Activated CD4-positive, alpha-beta T cell treated with anti-CD3 and anti-CD28 coated beads, Interleukin-2, Interleukin-6, amounts not matched to agents 100 ng/mL and 50 ng/mL, durations not matched to agents 16 hours and 8 hours (primary cell): ENCODE results near the gene A2ML1.
A peak's percentile ranks its signal among the peaks of the same experiment; 100 is the strongest.
"Not testable (repeated sequence)": the region's sequence is repeated elsewhere in the genome, so short reads cannot be mapped to it uniquely, and the experiment has no call there.

Experiments used
- DNase-seq: peaks from one replicate; pipeline ENCODE4 v3.0.0-alpha.2; 2020

A2ML1 gene

GRCh38 chr12:8860165-8860961 is 37.9 kb downstream of the A2ML1 start:
- DNase-seq = peak; percentile 21

- no peak for DNase-seq
Measured at GRCh38 chr12:8866429-8866828, 44.0 kb downstream of the A2ML1 start.

GRCh38 chr12:8867009-8867408 is 44.6 kb downstream of the A2ML1 start:
- DNase-seq = peak; percentile 23

DNA sequence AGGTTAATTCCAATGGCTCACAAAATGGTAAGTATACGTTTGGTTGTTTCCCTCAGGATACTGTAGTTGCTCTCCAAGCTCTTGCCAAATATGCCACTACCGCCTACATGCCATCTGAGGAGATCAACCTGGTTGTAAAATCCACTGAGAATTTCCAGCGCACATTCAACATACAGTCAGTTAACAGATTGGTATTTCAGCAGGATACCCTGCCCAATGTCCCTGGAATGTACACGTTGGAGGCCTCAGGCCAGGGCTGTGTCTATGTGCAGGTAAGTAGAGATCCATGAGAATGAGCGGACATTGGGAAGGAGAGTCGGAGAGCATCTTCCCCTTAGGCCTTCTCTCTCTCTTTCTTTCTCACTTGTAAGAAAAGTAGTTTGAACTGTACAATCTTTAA is 45.4 kb downstream of the A2ML1 start:
- DNase-seq = no peak

GRCh38 chr12:8870586-8870985 is 48.2 kb downstream of the A2ML1 start:
- DNase-seq = no peak

- no peak for DNase-seq
Measured at GRCh38 chr12:8871068-8871467, 48.6 kb downstream of the A2ML1 start.

- DNase-seq = no peak
Measured at GRCh38 chr12:8876887-8877286, 54.5 kb downstream of the A2ML1 start.

DNA sequence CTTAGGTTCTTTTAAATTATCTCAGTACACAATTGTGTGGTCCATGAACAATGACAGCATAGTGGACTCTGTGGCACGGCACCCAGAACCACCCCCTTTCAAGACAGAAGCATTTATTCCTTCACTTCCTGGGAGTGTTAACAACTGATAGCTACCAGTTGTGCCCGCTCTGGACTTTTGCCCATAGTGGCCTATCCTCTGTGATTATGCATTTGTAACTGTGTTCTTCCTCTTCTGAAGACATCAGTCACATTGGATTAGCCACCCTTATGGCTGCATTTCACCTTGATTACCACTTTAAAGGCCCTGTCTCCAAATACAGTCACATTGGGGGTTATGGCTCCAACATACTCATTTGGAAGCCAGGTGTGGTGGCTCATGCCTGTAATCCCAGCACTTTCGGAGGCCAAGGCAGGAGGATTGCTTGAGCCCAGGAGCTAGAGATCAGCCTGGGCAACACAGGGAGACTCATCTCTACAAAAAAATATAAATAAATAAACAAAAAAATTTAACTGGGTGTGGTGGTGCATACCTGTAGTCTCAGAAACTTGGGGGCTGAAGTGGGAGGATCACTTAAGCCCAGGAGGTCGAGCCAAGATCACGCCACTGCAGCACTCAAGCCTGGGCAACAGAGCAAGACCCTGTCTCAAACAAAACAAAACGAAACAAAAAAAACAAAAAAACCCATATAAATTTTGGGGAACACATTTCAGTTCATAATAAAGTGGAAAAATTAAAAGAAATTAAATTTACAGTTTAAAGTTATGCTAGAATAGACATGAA is 64.3 kb downstream of the A2ML1 start:
- DNase-seq = no peak

GRCh38 chr12:8887285-8887715 is 64.9 kb downstream of the A2ML1 start:
- DNase-seq = no peak

DNA sequence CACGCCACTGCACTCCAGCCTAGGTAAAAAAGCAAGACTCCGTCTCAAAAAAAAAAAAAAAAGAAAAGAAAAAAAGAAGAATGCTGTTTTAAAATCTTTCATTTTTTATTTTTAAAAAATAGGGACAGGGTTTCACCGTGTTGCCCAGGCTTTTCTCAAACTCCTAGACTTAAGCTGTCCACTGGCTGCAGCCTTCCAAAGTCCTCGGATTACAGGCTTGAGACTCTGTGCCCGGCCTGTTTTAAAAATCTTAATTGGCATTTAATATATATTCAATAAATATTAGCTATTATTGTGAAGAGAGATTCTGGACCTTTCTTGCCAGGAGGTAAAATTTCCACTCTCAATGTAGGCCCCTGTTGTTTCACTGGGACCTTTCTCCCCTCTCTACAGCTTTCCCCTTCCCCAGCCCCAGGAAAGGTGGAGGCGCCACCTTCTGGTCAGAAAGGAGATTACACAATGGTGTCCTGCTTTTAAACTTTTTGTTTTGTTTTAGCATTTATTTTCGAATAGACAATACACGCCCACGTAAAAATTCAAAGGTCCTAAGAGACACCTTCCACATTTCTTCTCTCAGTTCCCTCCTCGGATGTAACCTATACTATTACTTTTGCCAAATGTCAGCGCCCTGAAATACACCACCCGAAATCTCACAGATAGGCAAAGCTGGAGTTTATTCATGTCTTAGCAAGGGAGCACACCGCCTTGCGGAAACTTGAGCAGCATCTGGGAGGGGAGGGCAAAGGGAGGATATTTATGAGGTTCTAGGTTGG is 68.1 kb downstream of the A2ML1 start:
- peak; percentile 70 for DNase-seq

GRCh38 chr12:8891976-8892375 is 69.6 kb downstream of the A2ML1 start:
- no peak for DNase-seq

GRCh38 chr12:8894378-8894777 is 72.0 kb downstream of the A2ML1 start:
- DNase-seq = no peak

- no peak for DNase-seq
Measured at GRCh38 chr12:8894986-8895385, 72.6 kb downstream of the A2ML1 start.

DNA sequence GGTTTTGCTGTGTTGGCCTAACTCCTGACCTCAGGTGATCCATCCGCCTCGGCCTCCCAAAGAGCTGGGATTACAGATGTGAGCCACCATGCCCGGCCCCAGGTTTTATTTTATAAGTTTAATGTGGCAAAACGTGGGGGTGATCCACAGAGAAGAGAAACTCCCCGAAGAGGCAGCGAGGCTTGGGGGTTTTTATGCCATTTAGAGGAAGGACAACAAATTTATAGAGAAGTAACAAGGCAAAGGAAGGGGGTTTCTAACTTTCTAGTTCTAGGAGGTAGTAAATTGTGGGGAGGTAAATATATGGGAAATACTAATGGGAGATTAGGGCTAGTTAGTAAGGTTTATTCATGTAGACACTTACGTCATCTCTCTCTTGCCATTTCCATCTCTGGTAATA is 74.7 kb downstream of the A2ML1 start:
- DNase-seq = no peak

- DNase-seq = no peak
Measured at GRCh38 chr12:8899830-8900229, 77.4 kb downstream of the A2ML1 start.

GRCh38 chr12:8902703-8903102 is 80.3 kb downstream of the A2ML1 start:
- not testable (repeated sequence) for DNase-seq

DNA sequence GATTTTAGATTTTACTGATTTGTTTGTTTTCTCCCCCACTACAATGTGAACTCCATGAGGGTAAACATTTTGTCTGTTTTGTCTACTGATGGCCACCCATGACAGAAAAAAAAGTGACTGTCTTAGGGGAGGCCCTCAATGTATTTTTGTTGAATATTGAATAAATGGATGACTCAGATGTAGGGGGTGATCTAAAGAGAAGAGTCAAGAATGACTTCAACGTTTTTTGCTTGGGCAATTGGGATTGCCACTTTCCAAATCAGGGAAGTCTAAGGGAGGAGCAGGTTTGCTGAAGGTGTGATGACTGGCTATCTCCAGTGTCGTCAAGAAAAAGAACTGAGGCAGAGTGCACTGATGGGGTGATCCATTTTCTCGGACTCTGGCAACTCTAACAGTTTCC is 81.2 kb downstream of the A2ML1 start:
- DNase-seq = no peak

DNA sequence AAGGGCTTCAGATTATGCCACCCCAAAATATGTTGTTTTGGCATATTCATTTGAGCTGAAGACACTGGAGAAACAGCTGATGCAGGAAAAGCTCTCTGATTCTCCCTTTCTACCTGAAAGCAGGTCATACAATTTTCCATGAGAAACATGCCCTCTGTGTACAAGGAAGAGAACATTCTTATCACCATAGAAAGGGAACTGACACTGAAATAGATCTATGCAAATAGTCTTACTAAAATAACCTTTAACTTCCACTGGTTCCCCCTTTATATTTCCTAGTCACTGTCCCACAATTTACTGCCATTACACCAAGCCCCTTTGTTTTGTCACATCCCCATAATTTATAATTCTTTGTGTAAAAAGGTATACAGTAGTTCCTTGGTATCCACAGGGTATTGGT is 82.2 kb downstream of the A2ML1 start:
- DNase-seq = no peak

DNA sequence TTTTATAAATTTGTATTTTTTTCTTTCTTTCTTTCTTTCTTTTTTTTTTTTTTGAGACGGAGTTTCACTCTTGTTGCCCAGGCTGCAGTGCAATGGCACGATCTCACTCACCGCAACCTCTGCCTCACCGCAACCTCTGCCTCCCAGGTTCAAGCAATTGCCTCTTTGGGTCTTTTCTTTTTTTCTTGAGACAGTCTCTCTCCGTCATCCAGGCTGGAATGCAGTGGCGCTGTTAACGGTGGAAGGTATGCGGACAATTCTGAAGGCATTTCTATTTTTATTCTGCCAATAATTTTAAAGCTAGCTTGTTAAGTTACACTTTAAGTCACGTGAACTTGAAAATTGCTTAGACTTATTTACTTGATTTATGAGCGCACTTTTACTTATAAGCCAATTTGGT is 83.1 kb downstream of the A2ML1 start:
- DNase-seq = no peak

DNA sequence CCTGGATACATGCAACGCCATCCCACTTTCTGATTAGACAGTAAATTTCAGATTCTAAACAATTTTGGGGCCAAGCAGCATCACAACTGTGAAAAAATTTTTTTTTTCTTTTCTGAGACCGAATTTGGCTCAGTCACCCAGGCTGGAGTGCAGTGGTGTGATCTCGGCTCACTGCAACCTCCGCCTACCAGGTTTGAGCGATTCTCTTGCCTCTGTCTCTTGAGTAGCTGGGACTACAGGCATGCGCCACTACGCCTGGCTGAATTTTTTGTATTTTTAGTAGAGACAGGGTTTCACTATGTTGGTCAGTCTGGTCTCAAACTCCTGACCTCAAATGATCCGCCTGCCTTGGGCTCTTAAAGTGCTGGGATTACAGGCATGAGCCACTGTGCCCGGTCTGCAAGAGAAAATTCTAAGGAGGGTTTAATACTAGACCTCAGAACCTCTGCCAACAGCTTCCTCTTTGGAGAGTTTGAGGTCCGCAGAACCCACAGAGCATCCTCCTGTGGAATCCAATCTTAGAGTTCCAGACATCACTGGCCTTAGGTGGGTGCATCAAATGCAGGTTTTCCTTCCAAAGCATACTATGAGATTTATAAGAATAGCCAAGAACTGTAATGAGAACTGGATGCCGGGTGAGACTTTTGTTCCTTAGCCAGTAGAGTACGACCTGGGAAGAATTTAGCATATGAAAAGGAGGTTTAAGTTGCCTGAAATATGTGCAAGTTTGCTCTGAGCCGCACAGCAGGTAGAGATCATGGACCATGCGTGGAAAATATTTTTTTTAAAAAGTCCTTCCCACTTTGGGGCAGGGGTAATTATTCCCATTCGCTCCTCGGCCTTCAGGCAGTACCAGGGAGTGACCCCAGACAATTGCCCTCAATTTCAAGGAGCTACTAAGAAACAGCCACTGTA is 84.1 kb downstream of the A2ML1 start:
- no peak for DNase-seq

DNA sequence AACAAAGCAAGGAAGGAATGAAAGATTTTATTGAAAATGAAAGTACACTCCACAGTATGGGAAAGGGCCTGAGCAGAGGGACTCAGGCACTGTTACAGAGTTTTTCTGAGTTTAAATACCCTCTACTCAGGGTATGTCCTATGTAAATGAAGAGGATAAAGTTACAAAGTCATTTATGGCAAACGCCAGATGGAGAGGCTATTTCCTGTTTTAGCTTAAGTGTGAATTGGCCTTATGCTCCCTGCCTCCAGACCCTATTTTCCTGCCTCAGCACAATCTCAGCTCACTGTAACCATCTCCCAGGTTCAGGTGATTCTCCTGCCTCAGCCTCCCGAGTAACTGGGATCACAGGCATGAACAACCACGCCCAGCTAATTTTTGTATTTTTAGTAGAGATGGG is 85.1 kb downstream of the A2ML1 start:
- DNase-seq = no peak

DNA sequence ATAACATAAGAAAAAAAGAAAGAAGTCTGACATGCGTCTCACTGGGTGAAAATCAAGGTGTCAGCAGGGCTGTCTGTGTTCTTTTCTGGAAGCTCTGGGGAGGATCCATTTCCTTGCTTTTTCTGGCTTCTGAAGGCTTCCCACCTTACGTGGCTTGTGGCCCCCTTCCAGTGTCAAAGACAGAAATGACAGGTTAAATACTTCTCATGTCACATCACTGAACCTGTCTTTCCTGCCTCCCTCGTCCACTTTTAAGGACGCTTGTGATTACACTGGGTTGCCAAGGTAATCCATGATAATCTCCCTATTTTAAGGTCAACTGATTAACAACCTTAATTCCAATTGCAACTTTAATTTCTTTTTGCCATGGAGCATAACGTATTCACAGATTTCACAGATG is 87.3 kb downstream of the A2ML1 start:
- no peak for DNase-seq
